Heart left ventricle (tissue), 16 donors: ENCODE data around the gene SLC1A6. TPM values are rescaled to one million over a fixed set of nuclear protein-coding genes. Genes with fewer than 3 reads are reported as not detected.
"Not testable (repeated sequence)": the region's sequence is repeated elsewhere in the genome, so short reads cannot be mapped to it uniquely, and the experiment has no call there.

Experiments
- ATAC-seq, 4 donors: fragments of 200-7000 bp; cut with Tn5 transposase; one replicate each; pipeline ENCODE4 v1.9.1; 2020 to 2022; ENCODE audit warnings: moderate library complexity in 4 of 4, mild to moderate bottlenecking in 3 of 4, moderate number of reproducible peaks in 1 of 4
- DNase-seq, 5 donors: peaks; one replicate each; pipeline ENCODE4 v3.0.0-alpha.2; 2020
- H3K27ac ChIP-seq, 12 donors: fragments of 200-600 bp; sonication (generic) in 4 of 12; one replicate each; pipeline versions ENCODE4 v1.5.0 to v1.8.0; 2016 to 2022; ENCODE audit warnings: mild to moderate bottlenecking in 2 of 12
- H3K27me3 ChIP-seq, 9 donors: fragments of 200-600 bp; sonication (generic) in 2 of 9; one replicate each; pipeline versions ENCODE4 v1.5.1 to v1.8.0; 2016 to 2022; ENCODE audit warnings: mild to moderate bottlenecking in 3 of 9
- H3K36me3 ChIP-seq, 9 donors: fragments of 200-600 bp; sonication (generic) in 2 of 9; one replicate each; pipeline versions ENCODE4 v1.5.0 to v1.8.0; 2018 to 2022; ENCODE audit warnings: mild to moderate bottlenecking in 2 of 9
- H3K4me1 ChIP-seq, 12 donors: fragments of 200-600 bp; sonication (generic) in 4 of 12; one replicate each; pipeline versions ENCODE4 v1.5.0 to v1.8.0; 2016 to 2022; ENCODE audit warnings: mild to moderate bottlenecking in 3 of 12
- H3K4me3 ChIP-seq, 12 donors: fragments of 200-600 bp; sonication (generic) in 4 of 12; one replicate each; pipeline versions ENCODE4 v1.5.0 to v1.8.0; 2017 to 2022; ENCODE audit warnings: mild to moderate bottlenecking in 9 of 12, moderate library complexity in 4 of 12
- H3K9me3 ChIP-seq, 12 donors: fragments of 200-600 bp; sonication (generic) in 4 of 12; one replicate each; pipeline versions ENCODE4 v1.5.0 to v1.8.0; 2016 to 2022; ENCODE audit warnings: mild to moderate bottlenecking in 1 of 12
- POLR2A ChIP-seq, 2 donors: fragments of 450-650 bp; IDR thresholded peaks; one replicate each; pipeline ENCODE4 v1.6.1; 2017; ENCODE audit warnings: antibody characterized with exemption in 2 of 2, mild to moderate bottlenecking in 2 of 2, moderate library complexity in 2 of 2
- WGBS, 4 donors: extraction: QIAGEN DNeasy Blood & Tissue Kit in 2 of 4; methylation state at CpG; one replicate each; pipeline versions ENCODE4 v1.1.5 to v1.1.7; 2013 to 2018; 5-methylcytosine and 5-hydroxymethylcytosine counted together
- intact Hi-C, 10 donors: fragments of 100-400 bp; cut with DNase I; formaldehyde crosslinking; loops; one replicate each; pipeline versions ENCODE4 v1.11.1 to v1.14.2; 2022
- polyA plus RNA-seq, 2 donors: library from polyadenylated mRNA; stranded (reverse); fragments of 200-250 nt; gene quantifications; one replicate each; pipeline ENCODE4 v1.2.3, GENCODE V29; 2013
- total RNA-seq, 9 donors: library from RNA; depleted of rRNA in 2 of 9; stranded (reverse); fragments of >200 nt in 2 of 9; fragmentation: NEBNext Ultra II Directional in 3 of 9; extraction: Animal tissue kit (Norgen Biotek cat#: 25700) in 3 of 9; gene quantifications; one replicate each; pipeline versions ENCODE4 v1.1.0 to v1.2.4, GENCODE V29; 2016 to 2023
- TF ChIP-seq, protein P1 (sequence below), 12 donors: fragments of 200-600 bp; sonication (generic) in 4 of 12; IDR thresholded peaks; one replicate each; pipeline versions ENCODE4 v1.5.0 to v1.8.0; 2018 to 2022; ENCODE audit warnings: antibody characterized with exemption in 12 of 12, mild to moderate bottlenecking in 5 of 12
- donor health status: ischemic (EF 13 %, LVEDD 7.1; RV severe dilation, severe dysfunction).
- donor health status: healthy with polysubstance abuse.
- donor health status: DM: no; HTN: yes; CAD: no.
- donor health status: DM: no; HTN: no; CAD: no.
- donor health status: ischemic (EF 25% LVEDD 6.9; RV normal size, moderate dysfunction).
- donor health status: ischemic (EF 25% LVEDD 5.7; RV mildly dilated, moderate dysfunction).
- donor health status: healthy.
- donor health status: DM: yes; HTN: yes; CAD: no.
- donor health status: ischemic (EF 35%, LVEDD 5.7; RV mildly dilated, moderate dysfunction).
- donor health status: nonischemic (EF 11% LVEDD 7.7; RV severe dilation, severe dysfunction).
- donor health status: DM: yes; HTN: yes; CAD: no.
- donor health status: PGD.
- donor health status: ischemic (EF 29% LVEDD 5.4; RV normal size, mild dysfunction).
- donor health status: nonischemic (EF 23%, LVEDD 6.1; RV moderate dilation, normal function).

The SLC1A6 gene
- total and polyA plus RNA-seq, 11 donors: not detected

DNA sequence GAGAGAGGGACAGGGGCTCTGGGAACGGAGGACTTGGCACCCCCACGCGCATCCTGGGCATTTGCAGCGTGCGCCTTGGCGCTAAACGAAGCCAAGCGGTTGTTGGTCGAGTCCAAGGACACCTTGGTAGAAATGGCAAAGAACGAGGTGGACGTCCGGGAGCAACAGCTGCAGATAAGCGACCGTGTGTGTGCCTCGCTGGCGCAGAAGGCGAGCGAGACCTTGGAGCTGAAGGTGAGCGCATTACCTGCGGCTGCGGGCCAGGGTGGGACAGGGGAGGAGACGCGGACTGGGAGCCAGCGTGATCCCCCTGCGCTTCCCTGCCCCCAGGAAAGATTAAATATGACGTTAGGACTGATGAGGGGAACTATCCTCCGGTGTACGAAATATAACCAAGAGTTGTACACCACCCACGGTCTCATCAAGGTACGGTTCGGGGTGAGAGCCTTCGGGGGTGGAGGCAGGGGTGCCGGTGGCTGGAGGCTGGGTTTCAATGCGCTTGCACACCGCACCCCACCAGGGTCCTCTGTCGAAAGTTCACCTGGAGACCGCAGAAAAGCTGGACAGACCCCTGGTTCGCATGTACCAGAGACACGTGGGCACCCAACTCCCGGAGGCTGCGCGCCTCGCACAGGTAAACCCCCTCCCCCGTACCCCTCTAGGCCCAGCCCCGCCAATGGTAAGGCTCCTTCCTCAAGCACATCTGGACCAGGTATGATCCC, 41.8 kb upstream of the SLC1A6 start:
- WGBS, 4 donors: 71 to 80% (median 77%) methylated on average over 37 to 45 of the region's 45 CpGs
- H3K27me3 ChIP-seq: peaks cover 0 to 48% (median 10%) of the 10 kb centered on the region in 9 donors

DNA sequence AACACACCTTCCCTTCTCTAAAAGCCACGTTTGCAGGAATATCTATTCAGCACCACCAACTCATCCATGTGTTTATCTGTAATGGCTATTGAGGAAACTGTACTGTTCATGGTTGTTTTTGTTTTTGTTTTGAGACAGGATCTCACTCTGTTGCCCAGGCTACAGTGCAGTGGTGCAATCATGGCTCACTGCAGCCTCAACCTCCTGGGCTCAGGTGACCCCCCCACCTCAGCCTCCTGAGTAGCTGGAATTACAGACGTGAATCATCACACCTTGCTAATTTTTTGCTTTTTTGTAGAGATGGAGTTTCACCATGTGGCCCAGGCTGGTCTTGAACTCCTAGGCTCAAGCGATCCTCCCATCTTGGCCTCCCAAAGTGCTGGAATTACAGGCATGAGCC, 39.2 kb upstream of the SLC1A6 start:
- DNase-seq, H3K9me3 ChIP-seq, intact Hi-C loops, H3K36me3 ChIP-seq, H3K27ac ChIP-seq, H3K4me1 ChIP-seq, H3K4me3 ChIP-seq, ATAC-seq: not testable (repeated sequence)
- peaks cover 0 to 57% (median 10%) of the 10 kb centered on the region in 9 donors for H3K27me3 ChIP-seq
- 46 to 52% (median 50%) methylated on average over 3 of the region's 3 CpGs for WGBS, 4 donors

More for the DNA sequence above, 41.8 kb upstream of the SLC1A6 start:
- TF ChIP-seq POLR2A (IDR thresholded peaks at IDR 0.05): no peak
- TF ChIP-seq, protein P1, sequence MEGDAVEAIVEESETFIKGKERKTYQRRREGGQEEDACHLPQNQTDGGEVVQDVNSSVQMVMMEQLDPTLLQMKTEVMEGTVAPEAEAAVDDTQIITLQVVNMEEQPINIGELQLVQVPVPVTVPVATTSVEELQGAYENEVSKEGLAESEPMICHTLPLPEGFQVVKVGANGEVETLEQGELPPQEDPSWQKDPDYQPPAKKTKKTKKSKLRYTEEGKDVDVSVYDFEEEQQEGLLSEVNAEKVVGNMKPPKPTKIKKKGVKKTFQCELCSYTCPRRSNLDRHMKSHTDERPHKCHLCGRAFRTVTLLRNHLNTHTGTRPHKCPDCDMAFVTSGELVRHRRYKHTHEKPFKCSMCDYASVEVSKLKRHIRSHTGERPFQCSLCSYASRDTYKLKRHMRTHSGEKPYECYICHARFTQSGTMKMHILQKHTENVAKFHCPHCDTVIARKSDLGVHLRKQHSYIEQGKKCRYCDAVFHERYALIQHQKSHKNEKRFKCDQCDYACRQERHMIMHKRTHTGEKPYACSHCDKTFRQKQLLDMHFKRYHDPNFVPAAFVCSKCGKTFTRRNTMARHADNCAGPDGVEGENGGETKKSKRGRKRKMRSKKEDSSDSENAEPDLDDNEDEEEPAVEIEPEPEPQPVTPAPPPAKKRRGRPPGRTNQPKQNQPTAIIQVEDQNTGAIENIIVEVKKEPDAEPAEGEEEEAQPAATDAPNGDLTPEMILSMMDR (IDR thresholded peaks at IDR 0.05): no peak
- Histone ChIP-seq H3K9me3 (no peaks in the 10 kb centered on the region), H3K4me1 (no peaks in the 10 kb centered on the region), H3K4me3 (no peak overlapping the region), H3K27ac (no peak overlapping the region), H3K36me3 (no peaks in the 10 kb centered on the region)
- ATAC-seq (peak in 1 of 4 donors; percentile 27), DNase-seq (no peak)
- intact Hi-C loops: no loop called here

DNA sequence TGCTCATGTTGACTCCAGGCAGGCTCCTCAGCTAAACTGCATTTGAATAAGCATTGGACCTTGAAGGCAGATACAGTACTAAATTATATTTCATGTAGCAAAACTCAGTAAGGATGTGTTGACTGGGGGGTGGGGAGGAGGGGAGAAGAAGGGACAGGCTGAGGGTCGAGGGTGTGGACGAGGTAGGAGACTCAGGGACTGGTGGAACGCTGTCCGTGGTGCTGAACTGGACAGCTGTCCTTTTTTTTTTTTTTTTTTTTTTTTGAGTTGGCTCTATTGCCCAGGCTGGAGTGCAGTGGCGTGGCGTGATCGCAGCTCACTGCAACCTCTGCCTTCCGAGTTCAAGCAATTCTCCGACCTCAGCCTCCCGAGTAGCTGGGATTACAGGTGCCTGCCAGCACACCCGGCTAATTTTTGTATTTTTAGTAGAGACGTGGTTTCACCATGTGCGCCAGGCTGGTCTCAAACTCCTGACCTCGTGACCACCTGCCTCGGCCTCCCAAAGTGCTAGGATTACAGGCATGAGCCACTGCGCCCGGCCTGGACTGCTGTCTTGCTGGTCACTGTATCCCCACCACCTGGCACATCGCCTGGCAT, 36.4 kb upstream of the SLC1A6 start:
- Histone ChIP-seq H3K4me3 (no peak overlapping the region), H3K36me3 (no peaks in the 10 kb centered on the region), H3K27ac (no peak overlapping the region), H3K27me3 (peaks cover 3 to 48% (median 16%) of the 10 kb centered on the region in 9 donors), H3K4me1 (peaks cover 0 to 2% (median 0%) of the 10 kb centered on the region in 12 donors), H3K9me3 (no peaks in the 10 kb centered on the region)
- intact Hi-C loops: no loop called here
- 34 to 39% (median 35%) methylated on average over 17 to 18 of the region's 18 CpGs for WGBS, 4 donors
- no peak for DNase-seq
- ATAC-seq: no peak
- no peak for TF ChIP-seq POLR2A (IDR thresholded peaks at IDR 0.05)
- TF ChIP-seq, protein P1 (IDR thresholded peaks at IDR 0.05): no peak

DNA sequence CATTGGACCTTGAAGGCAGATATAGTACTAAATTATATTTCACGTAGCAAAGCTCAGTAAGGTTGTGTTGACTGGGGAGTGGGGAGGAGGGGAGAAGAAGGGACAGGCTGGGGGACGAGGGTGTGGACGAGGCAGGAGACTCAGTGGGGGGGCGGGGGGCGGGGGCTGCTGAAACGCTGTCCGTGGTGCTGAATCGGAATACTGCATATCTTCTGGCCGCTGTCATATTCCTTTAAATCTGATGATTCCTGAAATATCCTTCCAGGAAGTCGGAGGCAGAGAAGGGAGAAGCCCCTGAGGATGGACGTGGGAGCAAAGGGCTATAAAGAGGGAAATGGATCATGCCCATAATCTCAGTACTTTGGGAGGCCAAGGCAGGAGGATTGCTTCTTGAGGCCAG, 34.9 kb upstream of the SLC1A6 start:
- no peak for DNase-seq
- WGBS, 4 donors: 9 to 11% (median 10%) methylated on average over 11 of the region's 11 CpGs
- Histone ChIP-seq H3K4me1 (peaks cover 0 to 6% (median 0%) of the 10 kb centered on the region in 12 donors), H3K9me3 (no peaks in the 10 kb centered on the region), H3K27me3 (peaks cover 12 to 60% (median 24%) of the 10 kb centered on the region in 9 donors), H3K4me3 (no peak overlapping the region), H3K36me3 (no peaks in the 10 kb centered on the region), H3K27ac (no peak overlapping the region)
- TF ChIP-seq, protein P1 (IDR thresholded peaks at IDR 0.05): no peak
- TF ChIP-seq POLR2A (IDR thresholded peaks at IDR 0.05): no peak
- ATAC-seq: no peak
- intact Hi-C loops: no loop called here
